Neutrophil (primary cell): Measurements from ENCODE around the gene GRIN2B.

ENCODE experiments used
- H3K27ac ChIP-seq: fragments of 200-600 bp; sonication (generic); 2 replicates; pipeline ENCODE4 v1.5.1; 2016; ENCODE audit warnings: mild to moderate bottlenecking, moderate library complexity
- H3K27me3 ChIP-seq: fragments of 200-600 bp; sonication (generic); 2 replicates; pipeline ENCODE4 v1.6.0; 2016; ENCODE audit warnings: mild to moderate bottlenecking
- H3K36me3 ChIP-seq: fragments of 200-600 bp; sonication (generic); 2 replicates; pipeline ENCODE4 v1.5.1; 2017
- H3K4me1 ChIP-seq, 2 experiments: fragments of 200-600 bp in 1 of 2; sonication (generic) in 1 of 2; 1 replicate in 1 of 2; 2 replicates in 1 of 2; pipeline versions ENCODE4 v1.5.1 to v1.6.1; 2013 to 2016; ENCODE audit warnings: low read depth in 1 of 2, low read length in 1 of 2, mild to moderate bottlenecking in 1 of 2, moderate library complexity in 1 of 2; ENCODE audit not compliant: control insufficient read depth in 1 of 2, insufficient read depth in 1 of 2
- H3K4me3 ChIP-seq, 2 experiments: fragments of 200-600 bp in 1 of 2; sonication (generic) in 1 of 2; 1 replicate in 1 of 2; 2 replicates in 1 of 2; pipeline ENCODE4 v1.5.1; 2013 to 2016; ENCODE audit warnings: low read depth in 1 of 2, low read length in 1 of 2, mild to moderate bottlenecking in 1 of 2, moderate library complexity in 1 of 2
- H3K9me3 ChIP-seq: fragments of 200-600 bp; sonication (generic); 2 replicates; pipeline ENCODE4 v1.5.1; 2016
- CTCF ChIP-seq: fragments of 200-600 bp; sonication (generic); IDR thresholded peaks from 2 replicates; pipeline ENCODE4 v1.5.1; 2016; ENCODE audit warnings: antibody characterized with exemption

The GRIN2B gene

GRCh38 chr12:13980538-13981295, 685 bp downstream of the GRIN2B start:
- no peak for TF ChIP-seq CTCF
- H3K9me3 ChIP-seq = no peaks in the 10 kb centered on the region
- H3K27me3 ChIP-seq = peaks cover 89% of the 10 kb centered on the region
- no peaks in the 10 kb centered on the region for H3K36me3 ChIP-seq
- no peak overlapping the region for H3K27ac ChIP-seq
- no peak overlapping the region for H3K4me3 ChIP-seq
- no peaks in the 10 kb centered on the region for H3K4me1 ChIP-seq

GRCh38 chr12:13979772-13980378, 1.5 kb downstream of the GRIN2B start:
- H3K36me3 ChIP-seq = no peaks in the 10 kb centered on the region
- peaks cover 88% of the 10 kb centered on the region for H3K27me3 ChIP-seq
- no peaks in the 10 kb centered on the region for H3K9me3 ChIP-seq
- H3K27ac ChIP-seq = no peak overlapping the region
- H3K4me3 ChIP-seq = no peak overlapping the region
- no peaks in the 10 kb centered on the region for H3K4me1 ChIP-seq
- no peak for TF ChIP-seq CTCF

GRCh38 chr12:13978876-13979275, 2.5 kb downstream of the GRIN2B start:
- no peak for TF ChIP-seq CTCF
- no peak overlapping the region for H3K4me3 ChIP-seq
- H3K4me1 ChIP-seq = no peaks in the 10 kb centered on the region
- no peaks in the 10 kb centered on the region for H3K9me3 ChIP-seq
- no peaks in the 10 kb centered on the region for H3K36me3 ChIP-seq
- peaks cover 78% of the 10 kb centered on the region for H3K27me3 ChIP-seq
- no peak overlapping the region for H3K27ac ChIP-seq

- Histone ChIP-seq H3K36me3 (no peaks in the 10 kb centered on the region), H3K4me3 (no peak overlapping the region), H3K27ac (no peak overlapping the region), H3K4me1 (no peaks in the 10 kb centered on the region), H3K27me3 (peaks cover 58% of the 10 kb centered on the region), H3K9me3 (no peaks in the 10 kb centered on the region)
- TF ChIP-seq CTCF = no peak
Observed at GRCh38 chr12:13976880-13977279, 4.5 kb downstream of the GRIN2B start.

- Histone ChIP-seq H3K4me3 (no peak overlapping the region), H3K27me3 (peaks cover 50% of the 10 kb centered on the region), H3K9me3 (no peaks in the 10 kb centered on the region), H3K36me3 (no peaks in the 10 kb centered on the region), H3K27ac (no peak overlapping the region), H3K4me1 (no peaks in the 10 kb centered on the region)
- no peak for TF ChIP-seq CTCF
Observed at GRCh38 chr12:13976028-13976584, 5.3 kb downstream of the GRIN2B start.
